ENCODE data around the gene GPR141. TPM values are rescaled to one million over a fixed set of nuclear protein-coding genes. Genes with fewer than 3 reads are reported as not detected.

Gene GPR141, protein sequence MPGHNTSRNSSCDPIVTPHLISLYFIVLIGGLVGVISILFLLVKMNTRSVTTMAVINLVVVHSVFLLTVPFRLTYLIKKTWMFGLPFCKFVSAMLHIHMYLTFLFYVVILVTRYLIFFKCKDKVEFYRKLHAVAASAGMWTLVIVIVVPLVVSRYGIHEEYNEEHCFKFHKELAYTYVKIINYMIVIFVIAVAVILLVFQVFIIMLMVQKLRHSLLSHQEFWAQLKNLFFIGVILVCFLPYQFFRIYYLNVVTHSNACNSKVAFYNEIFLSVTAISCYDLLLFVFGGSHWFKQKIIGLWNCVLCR
- total RNA-seq: 1 to 10 TPM in 1 of 4 donors, under 1 TPM in 1, not detected in 2; 0.80 to 2.5 TPM

GRCh38 chr7:37683246-37684120, at the start of gene GPR141:
GPR141 (plus strand) TSS chr7:37683766; CDS start chr7:37740394, 56,628 bp downstream.
- H3K4me1 ChIP-seq: no peaks in the 10 kb centered on the region
- H3K27me3 ChIP-seq: no peaks in the 10 kb centered on the region
- no peaks in the 10 kb centered on the region for H3K36me3 ChIP-seq
- H3K4me3 ChIP-seq: no peak within 1 kb of the TSS
- intact Hi-C loops (cut with DNase I): no loop called here
- WGBS: 69% methylated on average over 2 of the region's 2 CpGs
- no peak within 1 kb of the TSS for H3K27ac ChIP-seq (replicated peaks in 1 of 4)
- no peaks in the 10 kb centered on the region for H3K9me3 ChIP-seq
- DNase-seq (ENCODE audit: extremely low spot score): no peak
- TF ChIP-seq, protein P1, sequence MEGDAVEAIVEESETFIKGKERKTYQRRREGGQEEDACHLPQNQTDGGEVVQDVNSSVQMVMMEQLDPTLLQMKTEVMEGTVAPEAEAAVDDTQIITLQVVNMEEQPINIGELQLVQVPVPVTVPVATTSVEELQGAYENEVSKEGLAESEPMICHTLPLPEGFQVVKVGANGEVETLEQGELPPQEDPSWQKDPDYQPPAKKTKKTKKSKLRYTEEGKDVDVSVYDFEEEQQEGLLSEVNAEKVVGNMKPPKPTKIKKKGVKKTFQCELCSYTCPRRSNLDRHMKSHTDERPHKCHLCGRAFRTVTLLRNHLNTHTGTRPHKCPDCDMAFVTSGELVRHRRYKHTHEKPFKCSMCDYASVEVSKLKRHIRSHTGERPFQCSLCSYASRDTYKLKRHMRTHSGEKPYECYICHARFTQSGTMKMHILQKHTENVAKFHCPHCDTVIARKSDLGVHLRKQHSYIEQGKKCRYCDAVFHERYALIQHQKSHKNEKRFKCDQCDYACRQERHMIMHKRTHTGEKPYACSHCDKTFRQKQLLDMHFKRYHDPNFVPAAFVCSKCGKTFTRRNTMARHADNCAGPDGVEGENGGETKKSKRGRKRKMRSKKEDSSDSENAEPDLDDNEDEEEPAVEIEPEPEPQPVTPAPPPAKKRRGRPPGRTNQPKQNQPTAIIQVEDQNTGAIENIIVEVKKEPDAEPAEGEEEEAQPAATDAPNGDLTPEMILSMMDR (IDR thresholded peaks at IDR 0.05): no peak

GRCh38 chr7:37635346-37635745, 48.2 kb upstream of the GPR141 start:
- DNase-seq (ENCODE audit: extremely low spot score): no peak
- Histone ChIP-seq H3K4me1 (no peaks in the 10 kb centered on the region), H3K4me3 (no peak overlapping the region), H3K36me3 (no peaks in the 10 kb centered on the region), H3K27me3 (no peaks in the 10 kb centered on the region), H3K27ac (replicated peaks in 1 of 4) (no peak overlapping the region), H3K9me3 (peaks cover 0 to 27% (median 13%) of the 10 kb centered on the region in 4 donors)
- TF ChIP-seq, protein P1 (IDR thresholded peaks at IDR 0.05): no peak
- TF ChIP-seq EP300 (IDR thresholded peaks at IDR 0.05) (no peak), POLR2A (IDR thresholded peaks at IDR 0.05; ENCODE audit: low read depth) (no peak), POLR2AphosphoS5 (IDR thresholded peaks at IDR 0.05) (no peak)
- intact Hi-C loops (cut with DNase I): no loop called here

DNA sequence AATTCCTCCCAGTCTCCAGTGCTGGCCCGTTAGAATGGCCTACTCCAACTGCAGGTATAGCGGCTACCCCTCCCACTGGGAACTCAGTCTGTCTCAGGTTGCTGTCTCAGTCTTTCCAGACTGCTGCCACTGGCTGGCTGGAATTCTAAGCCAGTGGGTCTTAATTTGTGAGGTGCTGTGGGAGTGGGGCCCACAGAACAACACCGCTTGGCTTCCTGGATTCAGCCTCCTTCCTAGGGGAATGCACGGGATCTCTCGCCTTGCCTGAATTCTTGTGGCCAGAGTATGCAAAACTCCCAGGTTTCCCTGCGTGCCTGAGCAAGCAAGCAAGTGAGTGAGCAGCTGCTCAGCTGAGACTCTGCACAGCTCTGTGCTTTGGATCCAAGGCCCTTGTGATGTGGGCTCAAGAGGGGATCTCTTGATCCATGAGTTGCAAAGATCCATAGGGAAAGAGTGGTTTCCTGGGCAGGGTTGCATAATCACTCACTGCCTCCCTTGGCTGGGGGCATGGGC, 41.5 kb upstream of the GPR141 start:
- WGBS: 87% methylated on average over 4 of the region's 6 CpGs
- no peak for TF ChIP-seq POLR2AphosphoS5 (IDR thresholded peaks at IDR 0.05)
- TF ChIP-seq, protein P1 (IDR thresholded peaks at IDR 0.05): no peak
- no peak for TF ChIP-seq POLR2A (IDR thresholded peaks at IDR 0.05; ENCODE audit: low read depth)
- TF ChIP-seq EP300 (IDR thresholded peaks at IDR 0.05): no peak

GRCh38 chr7:37643876-37644275, 39.7 kb upstream of the GPR141 start:
- Histone ChIP-seq H3K36me3 (no peaks in the 10 kb centered on the region), H3K27me3 (no peaks in the 10 kb centered on the region), H3K27ac (replicated peaks in 1 of 4) (no peak overlapping the region), H3K4me1 (no peaks in the 10 kb centered on the region), H3K4me3 (no peak overlapping the region), H3K9me3 (no peaks in the 10 kb centered on the region)
- intact Hi-C loops (cut with DNase I): no loop called here
- 62% methylated on average over 1 of the region's 1 CpG for WGBS
- TF ChIP-seq, protein P1 (IDR thresholded peaks at IDR 0.05): no peak
- TF ChIP-seq EP300 (IDR thresholded peaks at IDR 0.05) (no peak), POLR2A (IDR thresholded peaks at IDR 0.05; ENCODE audit: low read depth) (no peak), POLR2AphosphoS5 (IDR thresholded peaks at IDR 0.05) (no peak)
- no peak for DNase-seq (ENCODE audit: extremely low spot score)

More for the DNA sequence above, 41.5 kb upstream of the GPR141 start:
- Histone ChIP-seq H3K27ac (replicated peaks in 1 of 4) (no peak overlapping the region), H3K27me3 (no peaks in the 10 kb centered on the region), H3K36me3 (no peaks in the 10 kb centered on the region), H3K4me3 (no peak overlapping the region), H3K9me3 (peaks cover 0 to 9% (median 4%) of the 10 kb centered on the region in 4 donors), H3K4me1 (no peaks in the 10 kb centered on the region)
- intact Hi-C loops (cut with DNase I): no loop called here
- no peak for DNase-seq (ENCODE audit: extremely low spot score)
